Psoas muscle (tissue), 8 donors: ENCODE measurements around the gene ACSBG1. TPM values are rescaled to one million over a fixed set of nuclear protein-coding genes. Genes with fewer than 3 reads are reported as not detected.

Source experiments
- ATAC-seq, 4 donors: fragments of 200-7000 bp; cut with Tn5 transposase; one replicate each; pipeline ENCODE4 v1.9.1; 2020; ENCODE audit warnings: moderate library complexity in 3 of 4, mild to moderate bottlenecking in 2 of 4
- DNase-seq, 2 donors: peaks; one replicate each; pipeline ENCODE4 v3.0.0-alpha.2; 2020
- H3K27ac ChIP-seq: fragments of 200-600 bp; one replicate; pipeline ENCODE4 v1.8.0; 2022
- H3K27me3 ChIP-seq, 3 donors: fragments of 200-600 bp in 1 of 3; one replicate each; pipeline versions ENCODE4 v1.6.1 to v1.8.0; 2013 to 2022; ENCODE audit warnings: low read length in 2 of 3, mild to moderate bottlenecking in 2 of 3, moderate library complexity in 1 of 3; ENCODE audit not compliant: insufficient read depth in 3 of 3
- H3K36me3 ChIP-seq, 2 donors: fragments of 200-600 bp in 1 of 2; one replicate each; pipeline versions ENCODE4 v1.6.1 to v1.8.0; 2013 to 2022; ENCODE audit warnings: low read depth in 1 of 2, mild to moderate bottlenecking in 1 of 2, moderate library complexity in 1 of 2; ENCODE audit not compliant: insufficient read depth in 1 of 2
- H3K4me1 ChIP-seq: fragments of 200-600 bp; one replicate; pipeline ENCODE4 v1.8.0; 2022
- H3K4me3 ChIP-seq: fragments of 200-600 bp; one replicate; pipeline ENCODE4 v1.8.0; 2022; ENCODE audit warnings: mild to moderate bottlenecking
- H3K9me3 ChIP-seq: fragments of 200-600 bp; one replicate; pipeline ENCODE4 v1.8.0; 2022
- WGBS, 3 donors: extraction: QIAGEN DNeasy Blood & Tissue Kit; methylation state at CpG; one replicate each; pipeline versions ENCODE4 v1.1.6 to v1.1.7; 2013; 5-methylcytosine and 5-hydroxymethylcytosine counted together
- intact Hi-C, 2 donors: fragments of 100-400 bp; cut with DNase I; formaldehyde crosslinking; loops; one replicate each; pipeline versions ENCODE4 v1.11.0 to v1.14.2; 2022
- polyA plus RNA-seq, 3 donors: library from polyadenylated mRNA; stranded (reverse); fragments of 200-250 nt; gene quantifications; one replicate each; pipeline ENCODE4 v1.2.3, GENCODE V29; 2013
- total RNA-seq, 4 donors: library from RNA; stranded (reverse); fragmentation: NEBNext Ultra II Directional in 2 of 4; extraction: Animal tissue kit (Norgen Biotek cat#: 25700) in 2 of 4; gene quantifications; one replicate each; pipeline versions ENCODE4 v1.2.1 to v1.2.4, GENCODE V29; 2021 to 2023
- TF ChIP-seq, protein P1 (sequence below): fragments of 200-600 bp; IDR thresholded peaks from one replicate; pipeline ENCODE4 v1.8.0; 2022; ENCODE audit warnings: antibody characterized with exemption
- donor health status: healthy with polysubstance abuse.
- donor health status: DM: no; HTN: no; CAD: no; lungs with moderate emphysema.
- donor health status: Bipolar disorder and iron deficiency.
- donor health status: healthy.
- donor health status: DM: yes; HTN: yes; CAD: no.
- donor health status: DM: no; HTN: no; CAD: no.
- donor health status: DM: no; HTN: no; CAD: no.
- donor health status: DM: yes; HTN: yes; CAD: no.

ACSBG1 gene
- total and polyA plus RNA-seq, 7 donors = 0.12 to 0.64 (median 0.51) TPM; not detected in 3

DNA sequence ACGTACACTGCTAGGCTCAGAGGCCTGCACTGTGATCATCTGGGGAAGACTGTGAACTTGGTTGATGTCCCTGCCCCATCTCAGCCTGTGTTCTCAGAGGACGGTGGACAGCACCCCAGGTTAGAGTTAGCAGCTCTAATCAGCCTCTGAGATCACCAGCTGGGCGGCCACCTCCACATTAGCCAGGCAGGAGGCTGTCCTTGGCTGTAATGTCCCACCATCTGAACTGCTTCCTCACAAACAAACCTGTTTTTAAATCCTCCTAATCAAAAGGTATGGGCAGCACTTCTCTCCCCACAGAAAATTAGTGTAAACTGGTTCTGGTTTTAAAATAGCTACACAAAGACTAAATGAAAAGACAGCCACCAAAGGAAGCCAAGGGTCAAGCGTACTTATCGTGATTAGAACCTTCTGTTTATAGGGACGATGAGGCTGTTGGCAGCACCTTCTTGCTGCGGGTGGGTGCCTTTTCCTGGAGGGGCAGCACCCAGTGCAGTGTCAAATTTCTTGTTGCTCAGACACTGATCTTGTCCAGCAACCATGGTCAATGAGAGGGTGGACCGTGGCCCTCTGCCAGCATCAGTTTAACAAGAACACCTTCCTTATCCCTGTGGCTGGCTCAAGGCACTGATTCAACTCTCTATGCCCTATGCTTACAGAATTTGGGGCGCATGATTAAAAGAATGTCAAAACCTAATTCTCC lies 24.6 kb downstream of the ACSBG1 start:
- DNase-seq = no peak
- intact Hi-C loops = no loop called here
- peak in 1 of 4 donors; percentile 21 for ATAC-seq
- Histone ChIP-seq H3K9me3 (no peaks in the 10 kb centered on the region), H3K4me1 (peaks cover 50% of the 10 kb centered on the region), H3K36me3 (no peaks in the 10 kb centered on the region), H3K4me3 (no peak overlapping the region), H3K27ac (peak overlapping the region; percentile 47), H3K27me3 (no peaks in the 10 kb centered on the region)
- TF ChIP-seq, protein P1, sequence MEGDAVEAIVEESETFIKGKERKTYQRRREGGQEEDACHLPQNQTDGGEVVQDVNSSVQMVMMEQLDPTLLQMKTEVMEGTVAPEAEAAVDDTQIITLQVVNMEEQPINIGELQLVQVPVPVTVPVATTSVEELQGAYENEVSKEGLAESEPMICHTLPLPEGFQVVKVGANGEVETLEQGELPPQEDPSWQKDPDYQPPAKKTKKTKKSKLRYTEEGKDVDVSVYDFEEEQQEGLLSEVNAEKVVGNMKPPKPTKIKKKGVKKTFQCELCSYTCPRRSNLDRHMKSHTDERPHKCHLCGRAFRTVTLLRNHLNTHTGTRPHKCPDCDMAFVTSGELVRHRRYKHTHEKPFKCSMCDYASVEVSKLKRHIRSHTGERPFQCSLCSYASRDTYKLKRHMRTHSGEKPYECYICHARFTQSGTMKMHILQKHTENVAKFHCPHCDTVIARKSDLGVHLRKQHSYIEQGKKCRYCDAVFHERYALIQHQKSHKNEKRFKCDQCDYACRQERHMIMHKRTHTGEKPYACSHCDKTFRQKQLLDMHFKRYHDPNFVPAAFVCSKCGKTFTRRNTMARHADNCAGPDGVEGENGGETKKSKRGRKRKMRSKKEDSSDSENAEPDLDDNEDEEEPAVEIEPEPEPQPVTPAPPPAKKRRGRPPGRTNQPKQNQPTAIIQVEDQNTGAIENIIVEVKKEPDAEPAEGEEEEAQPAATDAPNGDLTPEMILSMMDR = no peak
- WGBS, 3 donors = 33 to 38% (median 38%) methylated on average over 9 of the region's 9 CpGs

DNA sequence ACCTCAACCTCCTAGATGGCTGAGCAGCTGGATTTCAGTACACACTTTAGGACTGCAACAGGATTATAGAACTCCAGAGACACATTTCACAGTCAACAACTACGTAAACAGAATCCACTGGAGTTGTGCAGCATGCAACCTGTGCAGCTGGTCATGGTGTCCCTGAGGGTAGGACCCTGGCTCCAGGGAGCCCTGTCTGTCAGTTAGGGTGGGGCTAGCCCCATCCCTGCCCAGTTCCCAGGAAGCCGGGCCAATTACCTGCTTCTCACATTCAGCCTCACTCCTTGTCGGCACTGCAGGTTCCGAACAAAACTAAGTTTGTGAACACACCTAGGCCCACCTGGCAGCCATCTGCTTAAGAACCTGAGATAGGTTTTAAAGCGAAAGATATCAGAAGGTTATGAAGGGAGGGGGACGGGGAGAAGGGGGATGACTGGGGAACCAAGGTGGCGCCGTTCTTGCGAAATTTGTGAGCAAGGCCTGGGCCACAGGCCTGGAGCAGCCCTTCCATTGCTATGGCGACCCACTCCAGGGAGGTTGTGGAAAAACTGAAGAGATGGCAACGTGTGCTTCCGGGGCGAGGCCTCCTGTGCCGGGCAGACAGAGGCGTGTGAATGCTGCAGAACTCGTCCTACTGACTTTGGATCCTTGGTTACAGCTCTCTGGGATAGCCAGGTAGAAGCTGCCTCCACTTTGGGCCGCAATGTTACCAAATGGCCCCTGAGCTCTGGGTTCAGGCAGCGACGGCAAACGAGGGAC lies 25.3 kb downstream of the ACSBG1 start:
- intact Hi-C loops = no loop called here
- TF ChIP-seq, protein P1 = no peak
- no peaks in the 10 kb centered on the region for H3K27me3 ChIP-seq
- H3K4me1 ChIP-seq = peaks cover 57% of the 10 kb centered on the region
- DNase-seq (no peak), ATAC-seq (no peak)
- H3K4me3 ChIP-seq = no peak overlapping the region
- H3K27ac ChIP-seq = peak overlapping the region; percentile 47
- no peaks in the 10 kb centered on the region for H3K9me3 ChIP-seq
- 81 to 86% (median 84%) methylated on average over 20 of the region's 20 CpGs for WGBS, 3 donors
- no peaks in the 10 kb centered on the region for H3K36me3 ChIP-seq

DNA sequence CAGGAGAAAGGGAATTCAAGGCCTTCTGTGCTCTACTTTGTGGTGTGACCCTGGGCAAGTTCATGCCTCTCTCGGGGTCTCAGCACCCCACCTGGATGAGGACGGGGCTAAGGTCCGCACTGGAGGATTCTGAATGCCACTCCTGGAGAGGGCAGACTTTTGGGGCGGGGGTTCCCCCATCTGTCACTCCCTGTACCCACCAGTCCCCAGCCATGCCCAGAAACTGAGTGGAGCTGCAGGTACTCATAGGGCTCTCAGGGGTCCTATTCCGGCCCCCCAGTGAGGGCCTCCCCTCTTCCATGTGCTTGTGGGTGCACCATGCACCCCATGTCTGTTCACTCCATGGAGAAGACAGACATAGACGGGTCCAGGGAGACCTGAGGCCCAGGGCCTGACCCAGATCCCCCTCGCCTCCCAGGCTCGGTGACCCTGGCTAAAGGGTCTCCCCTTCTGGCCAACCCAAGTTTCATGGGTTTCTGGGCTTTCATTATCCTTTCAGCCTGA lies 26.0 kb downstream of the ACSBG1 start:
- WGBS, 3 donors = 90 to 96% (median 95%) methylated on average over 8 of the region's 8 CpGs
- H3K36me3 ChIP-seq = no peaks in the 10 kb centered on the region
- no peak overlapping the region for H3K4me3 ChIP-seq
- H3K27ac ChIP-seq = no peak overlapping the region
- intact Hi-C loops = no loop called here
- DNase-seq = no peak
- TF ChIP-seq, protein P1 = no peak
- no peaks in the 10 kb centered on the region for H3K27me3 ChIP-seq
- no peak for ATAC-seq
- no peaks in the 10 kb centered on the region for H3K9me3 ChIP-seq
- H3K4me1 ChIP-seq = peaks cover 63% of the 10 kb centered on the region

GRCh38 chr15:78207641-78208340 lies 26.6 kb downstream of the ACSBG1 start:
- ATAC-seq = no peak
- DNase-seq = no peak
- Histone ChIP-seq H3K4me3 (no peak overlapping the region), H3K27me3 (no peaks in the 10 kb centered on the region), H3K27ac (no peak overlapping the region), H3K9me3 (no peaks in the 10 kb centered on the region), H3K36me3 (no peaks in the 10 kb centered on the region), H3K4me1 (peaks cover 63% of the 10 kb centered on the region)
- intact Hi-C loops = no loop called here
- TF ChIP-seq, protein P1 = no peak
- 91 to 95% (median 93%) methylated on average over 8 of the region's 8 CpGs for WGBS, 3 donors
